Measurements from ENCODE around the gene MEGF9. TPM values are rescaled to one million over a fixed set of nuclear protein-coding genes. Genes with fewer than 3 reads are reported as not detected.

The MEGF9 gene
- total RNA-seq, 1 donor from 2014 or later: 17.7 TPM

- no peak overlapping the region for H3K4me3 Mint-ChIP-seq (ENCODE audit: unreplicated experiment)
- no peak overlapping the region for H2AFZ ChIP-seq (ENCODE audit: low read depth, low read length)
Measured at GRCh38 chr9:120677965-120678364, 36.3 kb downstream of the MEGF9 start.

GRCh38 chr9:120676767-120677402 lies 37.4 kb downstream of the MEGF9 start:
- no peaks in the 10 kb centered on the region for H3K27me3 Mint-ChIP-seq (ENCODE audit: low read depth, unreplicated experiment)
- no peak overlapping the region for H3K9ac ChIP-seq (ENCODE audit: low read length)
- DNase-seq (ENCODE audit: low read depth) (no peak), FAIRE-seq (no peak)
- no peaks in the 10 kb centered on the region for H3K9me3 ChIP-seq (ENCODE audit: insufficient read depth, low read depth, low read length)
- H2AFZ ChIP-seq (ENCODE audit: low read depth, low read length): no peak overlapping the region
- no peak overlapping the region for H3K4me3 ChIP-seq (ENCODE audit: insufficient read depth, low read depth, low read length)
- no peaks in the 10 kb centered on the region for H3K79me2 ChIP-seq (ENCODE audit: insufficient read depth, low read length)
- H3K36me3 Mint-ChIP-seq (ENCODE audit: low read depth, unreplicated experiment): peaks cover 3% of the 10 kb centered on the region
- H3K4me3 Mint-ChIP-seq (ENCODE audit: unreplicated experiment): no peak overlapping the region
- no peaks in the 10 kb centered on the region for H3K9me3 Mint-ChIP-seq (ENCODE audit: unreplicated experiment)
- H3K27ac ChIP-seq (ENCODE audit: low read depth, low read length): no peak overlapping the region
- H3K27ac Mint-ChIP-seq (ENCODE audit: unreplicated experiment): no peak overlapping the region
- no peaks in the 10 kb centered on the region for H3K4me1 Mint-ChIP-seq (ENCODE audit: low read depth, unreplicated experiment)
- H3K36me3 ChIP-seq (ENCODE audit: insufficient read depth, low read length): no peaks in the 10 kb centered on the region
- H3K4me1 ChIP-seq (ENCODE audit: insufficient read depth, low read length): no peaks in the 10 kb centered on the region
- H3K4me2 ChIP-seq (ENCODE audit: low read length): no peak overlapping the region
- no peaks in the 10 kb centered on the region for H3K27me3 ChIP-seq (ENCODE audit: insufficient read depth, low read length)
- no peaks in the 10 kb centered on the region for H4K20me1 ChIP-seq (ENCODE audit: insufficient read depth, low read length)
- TF ChIP-seq EZH2 (IDR thresholded peaks at IDR 0.05; ENCODE audit: insufficient read depth, low read length) (no peak), CTCF (IDR thresholded peaks at IDR 0.05; ENCODE audit: insufficient read depth, low read depth, low read length) (no peak)

More at GRCh38 chr9:120677965-120678364, 36.3 kb downstream of the MEGF9 start:
- H3K27me3 ChIP-seq (ENCODE audit: insufficient read depth, low read length): no peaks in the 10 kb centered on the region
- FAIRE-seq: no peak
- no peak for DNase-seq (ENCODE audit: low read depth)
- no peak overlapping the region for H3K4me3 ChIP-seq (ENCODE audit: insufficient read depth, low read depth, low read length)
- TF ChIP-seq EZH2 (IDR thresholded peaks at IDR 0.05; ENCODE audit: insufficient read depth, low read length): no peak
- no peaks in the 10 kb centered on the region for H4K20me1 ChIP-seq (ENCODE audit: insufficient read depth, low read length)
- no peaks in the 10 kb centered on the region for H3K9me3 ChIP-seq (ENCODE audit: insufficient read depth, low read depth, low read length)
- H3K36me3 ChIP-seq (ENCODE audit: insufficient read depth, low read length): no peaks in the 10 kb centered on the region
- Mint-ChIP-seq H3K36me3 (ENCODE audit: low read depth, unreplicated experiment) (peaks cover 3% of the 10 kb centered on the region), H3K27me3 (ENCODE audit: low read depth, unreplicated experiment) (no peaks in the 10 kb centered on the region), H3K27ac (ENCODE audit: unreplicated experiment) (no peak overlapping the region), H3K9me3 (ENCODE audit: unreplicated experiment) (no peaks in the 10 kb centered on the region), H3K4me1 (ENCODE audit: low read depth, unreplicated experiment) (no peaks in the 10 kb centered on the region)
- H3K4me2 ChIP-seq (ENCODE audit: low read length): no peak overlapping the region
- no peak overlapping the region for H3K27ac ChIP-seq (ENCODE audit: low read depth, low read length)
- H3K9ac ChIP-seq (ENCODE audit: low read length): no peak overlapping the region
- H3K79me2 ChIP-seq (ENCODE audit: insufficient read depth, low read length): peaks cover 4% of the 10 kb centered on the region
- H3K4me1 ChIP-seq (ENCODE audit: insufficient read depth, low read length): no peaks in the 10 kb centered on the region

- H3K27me3 ChIP-seq (ENCODE audit: insufficient read depth, low read length): no peaks in the 10 kb centered on the region
- FAIRE-seq (peak; percentile 9), DNase-seq (ENCODE audit: low read depth) (no peak)
- no peaks in the 10 kb centered on the region for H3K4me1 ChIP-seq (ENCODE audit: insufficient read depth, low read length)
- Mint-ChIP-seq H3K36me3 (ENCODE audit: low read depth, unreplicated experiment) (no peaks in the 10 kb centered on the region), H3K27me3 (ENCODE audit: low read depth, unreplicated experiment) (no peaks in the 10 kb centered on the region), H3K4me1 (ENCODE audit: low read depth, unreplicated experiment) (peaks cover under 1% of the 10 kb centered on the region), H3K4me3 (ENCODE audit: unreplicated experiment) (no peak overlapping the region), H3K9me3 (ENCODE audit: unreplicated experiment) (peaks cover 2% of the 10 kb centered on the region), H3K27ac (ENCODE audit: unreplicated experiment) (no peak overlapping the region)
- H3K4me3 ChIP-seq (ENCODE audit: insufficient read depth, low read depth, low read length): no peak overlapping the region
- peaks cover 4% of the 10 kb centered on the region for H4K20me1 ChIP-seq (ENCODE audit: insufficient read depth, low read length)
- H3K27ac ChIP-seq (ENCODE audit: low read depth, low read length): no peak overlapping the region
- H3K36me3 ChIP-seq (ENCODE audit: insufficient read depth, low read length): no peaks in the 10 kb centered on the region
- no peak for TF ChIP-seq EZH2 (IDR thresholded peaks at IDR 0.05; ENCODE audit: insufficient read depth, low read length)
- TF ChIP-seq CTCF (IDR thresholded peaks at IDR 0.05; ENCODE audit: insufficient read depth, low read depth, low read length): no peak
- H3K4me2 ChIP-seq (ENCODE audit: low read length): no peak overlapping the region
- H2AFZ ChIP-seq (ENCODE audit: low read depth, low read length): no peak overlapping the region
- H3K79me2 ChIP-seq (ENCODE audit: insufficient read depth, low read length): peaks cover 2% of the 10 kb centered on the region
- H3K9ac ChIP-seq (ENCODE audit: low read length): no peak overlapping the region
- no peaks in the 10 kb centered on the region for H3K9me3 ChIP-seq (ENCODE audit: insufficient read depth, low read depth, low read length)
Measured at GRCh38 chr9:120668399-120668798, 45.9 kb downstream of the MEGF9 start.

Measured in astrocyte (in vitro differentiated cells and primary cell).